HEK293 (cell line): ENCODE measurements around the gene CATSPERZ.

ENCODE experiments used
- GLIS1 ChIP-seq: fragments of 450-650 bp; formaldehyde crosslinking; IDR thresholded peaks from 2 replicates; pipeline ENCODE4 v1.5.1; 2016; ENCODE audit warnings: missing biosample characterization, missing genetic modification characterization
- KLF9 ChIP-seq: fragments of 450-650 bp; formaldehyde crosslinking; IDR thresholded peaks from 2 replicates; pipeline ENCODE4 v1.5.1; 2016; ENCODE audit warnings: missing biosample characterization, missing genetic modification characterization, low read depth
- YY1 ChIP-seq: fragments of 450-650 bp; formaldehyde crosslinking; IDR thresholded peaks from 2 replicates; pipeline ENCODE4 v1.5.1; 2018; ENCODE audit warnings: missing biosample characterization, missing genetic modification characterization
- ZNF2 ChIP-seq: fragments of 450-650 bp; formaldehyde crosslinking; IDR thresholded peaks from 2 replicates; pipeline ENCODE4 v1.5.1; 2016; ENCODE audit warnings: missing biosample characterization, missing genetic modification characterization
- ZNF24 ChIP-seq: fragments of 450-650 bp; formaldehyde crosslinking; IDR thresholded peaks from 2 replicates; pipeline ENCODE4 v1.5.1; 2016; ENCODE audit warnings: missing biosample characterization, missing genetic modification characterization
- ZNF394 ChIP-seq: fragments of 450-650 bp; formaldehyde crosslinking; IDR thresholded peaks from 2 replicates; pipeline ENCODE4 v1.5.1; 2016; ENCODE audit warnings: missing biosample characterization, missing genetic modification characterization, mild to moderate bottlenecking, moderate library complexity, borderline replicate concordance
- ZNF701 ChIP-seq: fragments of 450-650 bp; formaldehyde crosslinking; IDR thresholded peaks from 2 replicates; pipeline ENCODE4 v1.5.1; 2016; ENCODE audit warnings: missing biosample characterization, missing genetic modification characterization
- TF ChIP-seq, protein P1 (sequence below): fragments of 450-650 bp; formaldehyde crosslinking; IDR thresholded peaks from 2 replicates; pipeline ENCODE4 v1.5.1; 2016; ENCODE audit warnings: missing biosample characterization, missing genetic modification characterization

DNA sequence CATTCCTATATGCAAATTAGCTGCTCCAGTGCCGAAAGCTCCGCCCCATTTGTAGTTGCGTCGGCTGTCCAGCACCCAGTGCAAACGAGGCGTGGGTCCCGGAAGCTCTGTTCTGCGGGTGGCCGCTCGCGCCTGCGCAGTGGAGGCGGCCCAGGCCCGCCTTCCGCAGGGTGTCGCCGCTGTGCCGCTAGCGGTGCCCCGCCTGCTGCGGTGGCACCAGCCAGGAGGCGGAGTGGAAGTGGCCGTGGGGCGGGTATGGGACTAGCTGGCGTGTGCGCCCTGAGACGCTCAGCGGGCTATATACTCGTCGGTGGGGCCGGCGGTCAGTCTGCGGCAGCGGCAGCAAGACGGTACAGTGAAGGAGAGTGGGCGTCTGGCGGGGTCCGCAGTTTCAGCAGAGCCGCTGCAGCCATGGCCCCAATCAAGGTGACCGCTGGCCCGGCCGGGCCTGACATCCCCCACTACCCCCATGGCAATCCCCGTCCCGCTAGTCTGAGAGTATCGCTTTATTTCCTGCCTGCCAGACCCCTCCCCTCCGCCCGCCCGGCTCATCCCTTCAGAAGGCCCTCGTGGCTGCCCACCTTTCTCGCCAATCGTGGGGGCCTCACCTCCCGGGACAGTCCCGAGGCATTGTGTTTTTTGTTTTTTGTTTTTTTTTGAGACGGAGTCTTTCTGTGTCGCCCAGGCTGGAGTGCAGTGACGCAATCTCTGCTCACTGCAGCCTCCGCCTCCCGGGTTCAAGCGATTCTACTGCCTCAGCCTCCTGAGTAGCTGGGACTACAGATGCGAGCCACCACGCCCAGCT lies 18.0 kb downstream of the CATSPERZ start, which contains the start of gene PRDX5:
- TF ChIP-seq GLIS1 (tag by site-specific recombination), result no peak; the same call in 1 of the 2 replicates
- TF ChIP-seq YY1, result no peak
- no peak for TF ChIP-seq ZNF394 (tag by site-specific recombination)
- TF ChIP-seq KLF9, result 0 out of 2 replicates have a peak, but pooled peaks have one; percentile 48
- TF ChIP-seq, protein P1, sequence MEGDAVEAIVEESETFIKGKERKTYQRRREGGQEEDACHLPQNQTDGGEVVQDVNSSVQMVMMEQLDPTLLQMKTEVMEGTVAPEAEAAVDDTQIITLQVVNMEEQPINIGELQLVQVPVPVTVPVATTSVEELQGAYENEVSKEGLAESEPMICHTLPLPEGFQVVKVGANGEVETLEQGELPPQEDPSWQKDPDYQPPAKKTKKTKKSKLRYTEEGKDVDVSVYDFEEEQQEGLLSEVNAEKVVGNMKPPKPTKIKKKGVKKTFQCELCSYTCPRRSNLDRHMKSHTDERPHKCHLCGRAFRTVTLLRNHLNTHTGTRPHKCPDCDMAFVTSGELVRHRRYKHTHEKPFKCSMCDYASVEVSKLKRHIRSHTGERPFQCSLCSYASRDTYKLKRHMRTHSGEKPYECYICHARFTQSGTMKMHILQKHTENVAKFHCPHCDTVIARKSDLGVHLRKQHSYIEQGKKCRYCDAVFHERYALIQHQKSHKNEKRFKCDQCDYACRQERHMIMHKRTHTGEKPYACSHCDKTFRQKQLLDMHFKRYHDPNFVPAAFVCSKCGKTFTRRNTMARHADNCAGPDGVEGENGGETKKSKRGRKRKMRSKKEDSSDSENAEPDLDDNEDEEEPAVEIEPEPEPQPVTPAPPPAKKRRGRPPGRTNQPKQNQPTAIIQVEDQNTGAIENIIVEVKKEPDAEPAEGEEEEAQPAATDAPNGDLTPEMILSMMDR (tag by site-specific recombination), result peak; percentile 95
- TF ChIP-seq ZNF701 (tag by site-specific recombination), result no peak
- TF ChIP-seq ZNF2 (tag by site-specific recombination), result no peak
- TF ChIP-seq ZNF24, result no peak
